Measurements from ENCODE around the gene C15orf39.

C15orf39 gene

GRCh38 chr15:75171408-75171807, 30.3 kb upstream of the C15orf39 start:
- DNase-seq: no peak
- intact Hi-C loops (cut with DNase I): no loop called here

- intact Hi-C loops (cut with DNase I): no loop called here
- DNase-seq: peak in 2 of 10 donors; percentile 68 to 70
Measured at GRCh38 chr15:75172284-75172820, 29.3 kb upstream of the C15orf39 start.

GRCh38 chr15:75174102-75174501, 27.6 kb upstream of the C15orf39 start:
- intact Hi-C loops (cut with DNase I): no loop called here
- peak in 1 of 10 donors; percentile 70 for DNase-seq

- no peak for DNase-seq
- intact Hi-C loops (cut with DNase I): no loop called here
Measured at GRCh38 chr15:75174729-75175128, 27.0 kb upstream of the C15orf39 start.

- intact Hi-C loops (cut with DNase I): no loop called here
- DNase-seq: peak in 1 of 10 donors; percentile 54
Measured at GRCh38 chr15:75176396-75176761, 25.3 kb upstream of the C15orf39 start.

- intact Hi-C loops (cut with DNase I): no loop called here
- DNase-seq: peak in 2 of 10 donors; percentile 21 to 58
Measured at GRCh38 chr15:75177360-75178071, 24.2 kb upstream of the C15orf39 start.

- intact Hi-C loops (cut with DNase I): no loop called here
- DNase-seq: peak in 1 of 10 donors; percentile 80
Measured at GRCh38 chr15:75178171-75178937, 23.3 kb upstream of the C15orf39 start.

GRCh38 chr15:75178938-75179745, 22.5 kb upstream of the C15orf39 start:
- peak in 1 of 10 donors; percentile 62 for DNase-seq
- intact Hi-C loops (cut with DNase I): no loop called here

GRCh38 chr15:75179746-75180140, 21.9 kb upstream of the C15orf39 start:
- intact Hi-C loops (cut with DNase I): no loop called here
- no peak for DNase-seq

- peak in 1 of 10 donors; percentile 17 for DNase-seq
- intact Hi-C loops (cut with DNase I): no loop called here
Measured at GRCh38 chr15:75181780-75182179, 19.9 kb upstream of the C15orf39 start.

GRCh38 chr15:75182187-75183131, 19.2 kb upstream of the C15orf39 start:
- intact Hi-C loops (cut with DNase I): no loop called here
- DNase-seq: peak in 2 of 10 donors; percentile 57 to 62

GRCh38 chr15:75185271-75186029, 16.2 kb upstream of the C15orf39 start:
- intact Hi-C loops (cut with DNase I): no loop called here
- peak in 1 of 10 donors; percentile 52 for DNase-seq

GRCh38 chr15:75186044-75186443, 15.6 kb upstream of the C15orf39 start:
- intact Hi-C loops (cut with DNase I): no loop called here
- peak in 2 of 10 donors; percentile 10 to 39 for DNase-seq

GRCh38 chr15:75188499-75188898, 13.2 kb upstream of the C15orf39 start:
- peak in 3 of 10 donors; percentile 26 to 74 (median 49) for DNase-seq
- intact Hi-C loops (cut with DNase I): no loop called here

- DNase-seq: peak in 2 of 10 donors; percentile 12 to 63
- intact Hi-C loops (cut with DNase I): no loop called here
Measured at GRCh38 chr15:75191235-75191634, 10.4 kb upstream of the C15orf39 start.

GRCh38 chr15:75192307-75192706, 9.4 kb upstream of the C15orf39 start:
- DNase-seq: peak in 1 of 10 donors; percentile 25

GRCh38 chr15:75193272-75193671, 8.4 kb upstream of the C15orf39 start:
- intact Hi-C loops (cut with DNase I): no loop called here
- DNase-seq: peak in 2 of 10 donors; percentile 53 to 57

More at GRCh38 chr15:75192307-75192706, 9.4 kb upstream of the C15orf39 start:
- intact Hi-C loops (cut with DNase I): no loop called here

GRCh38 chr15:75193976-75194375, 7.7 kb upstream of the C15orf39 start:
- peak in 2 of 10 donors; percentile 54 to 56 for DNase-seq
- intact Hi-C loops (cut with DNase I): no loop called here

GRCh38 chr15:75194397-75194796, 7.3 kb upstream of the C15orf39 start:
- intact Hi-C loops (cut with DNase I): no loop called here
- DNase-seq: peak in 2 of 10 donors; percentile 11 to 20
